Stimulated activated CD4-positive, alpha-beta T cell treated with anti-CD3 and anti-CD28 coated beads, Interleukin-1b, Interleukin-23, amount 100 ng/mL, for 1 hour (primary cell): ENCODE results near the gene PRRT1B.
"Not testable (repeated sequence)": the region's sequence is repeated elsewhere in the genome, so short reads cannot be mapped to it uniquely, and the experiment has no call there.

ENCODE experiments used
- DNase-seq, 2 donors: peaks; one replicate each; pipeline ENCODE4 v3.0.0-alpha.2; 2020; ENCODE audit warnings: low read depth in 2 of 2

PRRT1B gene

DNA sequence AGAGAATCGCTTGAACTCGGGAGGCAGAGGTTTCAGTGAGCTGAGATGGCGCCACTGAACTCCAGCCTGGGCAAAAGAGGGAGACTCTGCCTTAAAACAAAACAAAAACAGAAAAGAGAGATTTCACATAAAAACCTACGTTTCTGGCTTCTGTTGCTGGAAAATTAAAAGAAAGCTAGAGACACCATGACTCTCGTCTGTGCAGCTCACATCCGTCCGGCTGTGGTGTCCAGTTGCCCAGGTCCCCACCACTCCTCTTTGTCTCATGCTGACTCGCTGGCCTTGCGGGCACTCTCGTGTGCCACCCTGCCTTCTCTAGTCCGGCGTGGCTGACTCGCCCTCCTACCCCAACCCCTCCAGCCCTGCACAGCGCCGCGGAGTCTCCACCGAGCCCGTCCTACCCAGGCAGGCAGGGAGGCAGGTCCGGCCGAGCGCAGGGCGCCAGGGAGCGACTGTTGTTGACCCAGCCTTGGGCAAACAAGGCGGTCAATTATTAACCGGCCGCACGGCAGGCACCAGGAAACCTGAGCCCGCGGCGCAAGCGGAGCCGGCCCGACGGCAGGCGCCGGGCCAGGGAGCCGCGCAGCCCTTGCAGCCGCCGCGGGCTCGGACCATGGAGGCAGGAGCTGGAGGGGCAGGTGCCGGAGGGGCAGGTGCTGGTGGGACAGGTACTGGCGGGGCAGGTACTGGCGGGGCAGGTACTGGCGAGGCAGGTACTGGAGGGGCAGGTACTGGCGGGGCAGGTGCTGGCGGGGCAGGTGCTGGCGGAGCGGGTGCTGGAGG lies at the start of gene PRRT1B:
TSS of gene PRRT1B (plus strand) at position 521 of the 783 bp plus-strand sequence. CDS start at position 614, 93 bp downstream.
- DNase-seq = no peak

DNA sequence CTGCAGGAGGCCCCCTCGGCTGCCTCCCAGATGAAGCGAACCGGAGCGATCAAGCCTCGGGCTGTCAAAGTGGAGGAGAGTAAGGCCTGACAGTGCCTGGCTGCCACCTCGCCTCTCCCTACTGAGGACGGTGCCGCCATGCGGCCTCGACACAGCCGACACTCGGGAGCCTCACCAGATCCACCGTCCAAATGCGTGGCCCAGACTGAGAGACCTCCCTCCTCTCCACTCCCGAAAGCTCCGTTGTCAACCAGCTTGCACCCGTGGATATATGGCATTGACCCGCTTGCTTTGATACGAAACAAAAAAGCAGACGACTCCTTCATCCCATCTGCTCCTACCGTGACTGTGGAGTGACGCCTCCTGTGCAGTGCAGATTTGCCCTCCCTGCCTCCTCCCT lies 49.5 kb upstream of the PRRT1B start:
- DNase-seq = no peak

DNA sequence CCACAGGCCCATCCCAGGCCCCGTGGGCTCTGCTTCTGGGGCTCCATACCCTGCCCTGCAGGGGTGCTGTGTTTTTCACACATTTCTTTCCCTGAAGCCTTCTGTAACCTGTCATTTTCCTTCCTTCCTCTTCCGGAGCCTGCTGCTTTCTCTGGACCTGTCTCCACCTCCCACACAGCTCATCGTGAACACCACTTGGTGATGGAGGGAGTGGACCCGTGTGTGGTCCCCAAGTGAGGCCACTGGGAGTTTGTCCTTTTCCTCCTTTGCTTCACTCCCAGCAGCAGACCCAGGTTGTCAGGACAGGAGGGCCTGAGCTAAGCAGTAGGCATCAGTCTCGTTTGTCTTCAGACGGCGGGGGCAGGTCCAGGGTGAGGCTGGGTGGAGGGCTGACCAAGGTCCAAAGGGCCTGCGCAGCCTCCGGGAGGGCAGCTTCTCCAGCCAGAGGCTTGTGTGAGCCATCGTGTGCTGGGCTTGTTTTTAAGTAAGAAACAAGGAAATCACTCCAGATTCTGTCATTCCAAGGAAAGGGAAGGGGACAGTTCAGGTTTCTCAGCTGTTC lies 48.4 kb upstream of the PRRT1B start:
- DNase-seq = no peak

DNA sequence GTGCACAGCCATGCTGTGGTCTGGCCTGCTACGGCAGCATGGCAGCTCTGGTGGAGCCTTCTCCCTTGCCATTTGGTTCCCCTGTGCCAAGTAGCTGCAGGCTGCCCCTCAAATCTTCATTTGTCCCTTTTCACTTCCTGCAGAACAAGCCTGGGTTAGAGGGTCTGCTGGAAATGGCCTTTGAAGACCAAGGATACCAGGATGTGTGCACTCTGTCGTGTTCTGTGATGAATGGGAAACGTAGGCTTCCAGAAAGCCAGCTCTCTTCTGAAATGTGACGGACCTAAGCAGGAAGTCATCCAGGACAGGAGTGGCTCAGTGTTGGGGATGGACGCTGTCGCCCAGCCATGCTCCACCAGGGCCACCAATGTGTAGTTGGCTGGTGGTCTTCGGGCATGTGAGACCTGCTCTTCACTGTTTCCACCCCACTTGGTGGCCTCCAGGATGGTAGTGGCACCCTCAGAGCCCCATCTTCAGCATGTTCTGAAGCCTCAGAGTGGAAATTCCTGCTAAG lies 46.0 kb upstream of the PRRT1B start:
- DNase-seq = no peak

DNA sequence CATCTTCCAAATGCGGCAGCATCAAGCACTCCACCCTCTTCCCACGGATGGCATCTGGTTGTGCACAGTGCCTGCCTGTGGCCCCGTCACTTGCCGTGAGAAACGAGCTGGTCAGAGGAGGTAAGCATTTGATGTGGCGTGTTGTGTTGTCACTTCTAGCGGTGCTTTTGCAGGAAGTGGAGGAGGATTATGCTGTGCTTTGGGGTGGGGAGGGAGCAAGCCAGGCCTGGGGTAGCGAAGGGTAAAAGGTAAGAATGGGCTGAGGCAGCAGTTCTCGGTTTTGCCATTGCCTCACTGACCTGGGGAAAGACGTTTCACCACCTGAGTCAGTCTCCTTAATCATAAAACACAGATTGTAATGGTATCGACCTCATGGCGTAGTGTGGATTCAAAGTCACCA lies 44.9 kb upstream of the PRRT1B start:
- DNase-seq = peak in 1 of 2 donors; percentile 34

DNA sequence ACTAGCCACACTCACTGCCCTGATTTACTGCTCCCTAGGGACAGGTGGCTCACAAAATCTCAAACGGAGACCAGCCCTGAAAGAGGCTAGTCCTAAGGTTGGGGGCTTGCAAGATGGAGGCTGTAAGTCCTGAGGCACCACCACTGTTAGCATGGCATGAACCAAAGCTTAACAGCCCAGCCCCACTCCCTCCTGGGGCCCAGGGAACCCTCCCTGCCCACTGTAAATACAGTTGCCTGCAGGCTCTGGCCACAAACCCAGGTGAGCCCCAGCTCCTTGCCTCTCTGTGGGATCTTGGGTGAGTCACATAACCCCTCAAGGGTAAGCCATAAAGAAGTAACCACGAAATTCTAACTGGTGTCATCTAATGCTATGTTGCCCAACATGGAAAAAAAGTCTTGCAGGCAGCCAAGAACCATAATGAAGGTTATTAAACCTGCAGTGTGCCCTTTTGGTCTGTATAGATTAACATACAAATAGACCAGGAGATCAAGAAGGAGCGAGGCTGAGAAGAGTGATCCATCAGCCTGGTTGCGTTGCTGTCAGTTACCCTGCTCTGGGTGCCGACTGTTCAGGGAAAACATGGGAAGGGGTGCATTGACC lies 44.3 kb upstream of the PRRT1B start:
- DNase-seq = no peak

DNA sequence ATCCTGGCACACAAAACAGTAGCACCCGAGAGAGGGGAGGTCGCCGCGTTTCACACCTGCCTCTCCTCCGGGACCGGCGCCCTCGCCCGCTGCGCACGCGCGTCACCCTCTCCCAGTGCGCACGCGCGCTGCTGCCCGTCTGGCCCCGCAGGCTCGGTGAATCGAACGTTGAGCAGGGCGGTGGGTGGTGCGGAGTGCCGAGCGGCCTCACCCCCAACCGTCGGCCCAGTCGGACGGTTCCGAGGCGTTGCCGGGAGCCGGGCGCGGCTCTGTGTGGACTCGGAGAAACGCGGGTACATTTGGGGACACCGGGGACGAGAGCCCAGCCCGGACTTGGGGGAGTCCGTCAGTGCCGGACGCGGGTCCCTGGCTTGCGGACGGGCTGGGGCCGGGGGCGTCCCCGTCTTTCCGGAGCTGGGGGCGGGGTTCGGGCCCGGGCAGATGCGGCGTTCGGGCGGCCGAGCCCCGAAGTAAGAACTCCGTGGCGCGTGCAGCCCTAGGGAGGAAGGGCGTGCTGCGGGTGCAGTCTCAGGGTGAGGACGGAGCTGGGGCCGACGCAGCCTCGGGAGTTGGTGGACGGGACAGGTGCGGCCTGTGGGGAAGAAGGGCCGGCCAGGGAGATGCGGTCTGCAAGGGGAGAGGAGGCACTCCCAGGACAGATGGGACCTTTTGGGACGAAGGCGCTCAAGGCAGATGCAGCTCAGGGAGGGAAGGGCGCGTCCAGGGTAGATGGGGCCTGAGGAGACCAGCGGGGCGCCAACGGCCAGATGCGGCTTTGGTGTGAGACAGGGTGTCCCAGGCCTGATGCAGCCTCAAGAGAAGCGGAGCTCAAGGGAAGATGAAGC lies 42.3 kb upstream of the PRRT1B start, which contains the start of gene POMT1:
TSS of gene POMT1 (plus strand) at position 138 of the 845 bp plus-strand sequence. CDS start 1,301 bp downstream, outside the sequence.
- peak; percentile 78 to 79 for DNase-seq

DNA sequence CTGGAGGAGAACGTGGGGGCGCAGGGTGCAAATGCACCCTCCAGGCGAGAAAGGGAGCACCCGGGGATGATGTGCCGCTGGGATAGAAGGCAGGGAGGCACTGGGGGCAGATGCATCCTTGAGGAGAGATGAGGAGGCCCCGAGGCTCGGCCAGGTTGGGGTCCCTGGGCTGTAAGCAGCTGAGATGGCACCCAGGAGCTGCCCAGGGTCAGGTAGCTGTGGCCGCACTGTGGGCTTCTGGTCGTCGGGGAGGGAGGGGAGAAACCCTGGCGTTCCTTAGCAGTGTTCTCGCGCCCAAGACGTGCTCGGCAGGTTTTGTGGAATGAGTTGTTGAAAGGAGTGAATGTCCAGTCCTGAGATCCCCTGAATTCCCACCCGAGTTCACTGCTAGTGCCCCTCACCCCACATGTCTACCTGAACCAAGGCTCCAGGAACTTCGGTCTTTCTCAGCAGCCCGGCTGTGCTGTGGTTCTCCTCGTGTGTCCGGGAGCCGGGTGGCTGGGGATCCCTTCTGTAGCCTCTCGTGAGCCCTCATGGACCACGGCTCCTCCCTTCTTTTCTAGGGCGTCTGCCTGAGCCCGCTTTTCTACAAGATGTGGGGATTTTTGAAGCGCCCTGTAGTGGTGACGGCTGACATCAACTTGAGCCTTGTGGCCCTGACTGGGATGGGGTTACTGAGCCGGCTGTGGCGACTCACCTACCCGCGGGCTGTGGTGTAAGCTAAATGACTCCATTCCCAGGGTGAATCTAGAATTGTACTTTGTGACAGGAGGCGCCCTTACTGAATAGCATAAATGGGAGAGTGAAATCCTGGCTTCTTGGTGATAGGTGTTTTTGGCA lies 41.5 kb upstream of the PRRT1B start:
- no peak for DNase-seq

DNA sequence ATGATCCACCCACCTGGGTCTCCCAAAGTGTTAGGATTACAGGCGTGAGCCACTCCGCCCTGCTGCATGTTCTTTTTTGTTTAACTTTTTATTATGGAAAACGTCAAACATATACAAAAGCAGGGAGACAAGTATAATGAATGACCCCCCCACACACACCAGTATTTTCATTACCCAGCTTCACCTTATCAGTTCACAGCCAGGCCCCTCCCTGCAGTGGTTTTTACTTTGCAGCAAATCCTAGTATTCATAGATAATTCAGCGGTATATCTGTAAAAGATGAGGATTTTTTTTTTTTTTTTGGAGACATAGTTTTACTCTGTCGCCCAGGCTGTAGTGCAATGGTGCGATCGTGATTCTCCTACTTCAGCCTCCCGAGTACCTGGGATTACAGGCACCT lies 40.3 kb upstream of the PRRT1B start:
- DNase-seq = no peak

DNA sequence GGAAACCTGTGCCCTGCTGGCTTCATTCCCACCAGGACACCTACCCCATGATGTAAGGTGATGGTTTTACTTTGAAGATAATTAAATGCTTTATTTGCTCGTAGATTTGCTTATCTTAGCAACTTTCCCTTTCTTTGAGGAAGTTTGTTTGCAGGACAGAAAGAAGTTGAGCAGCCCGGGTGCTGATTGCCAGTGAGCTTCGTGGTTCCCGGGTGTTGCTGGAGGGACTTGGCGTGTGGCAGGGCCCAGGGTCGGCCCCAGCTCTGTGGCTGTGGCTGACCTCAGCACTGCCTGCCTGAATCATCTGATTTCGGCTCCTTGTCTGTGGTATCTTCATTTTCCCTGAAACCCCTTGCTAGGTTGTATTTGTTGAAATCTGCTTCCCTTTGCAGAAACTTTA lies 33.9 kb upstream of the PRRT1B start:
- DNase-seq = no peak

DNA sequence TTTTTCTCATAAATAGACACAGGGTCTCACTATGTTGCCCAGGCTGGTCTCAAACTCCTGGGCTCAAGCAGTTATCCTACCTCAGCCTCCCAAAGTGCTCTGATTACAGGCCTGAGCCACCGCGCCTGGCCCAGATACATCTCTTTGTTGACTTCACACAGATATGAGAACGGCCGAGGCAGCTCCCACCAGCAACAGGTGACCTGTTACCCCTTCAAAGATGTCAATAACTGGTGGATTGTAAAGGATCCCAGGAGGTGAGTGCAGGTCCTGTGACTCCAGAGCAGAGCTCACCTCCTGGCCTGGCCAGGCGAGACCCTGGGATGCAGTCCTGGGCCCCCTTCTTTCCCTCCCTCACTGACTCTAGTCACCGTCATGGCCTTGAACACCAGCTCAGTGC lies 33.4 kb upstream of the PRRT1B start:
- no peak for DNase-seq

DNA sequence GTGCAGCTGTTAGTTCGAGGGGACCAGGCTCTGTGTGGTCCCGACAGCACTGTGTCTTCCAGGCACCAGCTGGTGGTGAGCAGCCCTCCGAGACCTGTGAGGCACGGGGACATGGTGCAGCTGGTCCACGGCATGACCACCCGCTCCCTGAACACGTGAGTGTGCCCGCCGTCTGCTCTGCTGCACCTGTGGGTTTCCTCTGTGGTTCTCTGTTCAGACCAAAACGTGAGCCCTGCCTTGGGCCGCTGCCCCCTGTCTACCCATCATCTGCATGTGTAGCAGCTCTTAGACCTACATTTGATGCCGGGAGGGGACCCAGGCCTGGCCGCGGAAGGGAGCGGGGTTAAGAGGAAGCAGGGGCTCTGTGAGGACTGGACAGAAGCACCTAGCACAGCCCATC lies 32.1 kb upstream of the PRRT1B start:
- no peak for DNase-seq

DNA sequence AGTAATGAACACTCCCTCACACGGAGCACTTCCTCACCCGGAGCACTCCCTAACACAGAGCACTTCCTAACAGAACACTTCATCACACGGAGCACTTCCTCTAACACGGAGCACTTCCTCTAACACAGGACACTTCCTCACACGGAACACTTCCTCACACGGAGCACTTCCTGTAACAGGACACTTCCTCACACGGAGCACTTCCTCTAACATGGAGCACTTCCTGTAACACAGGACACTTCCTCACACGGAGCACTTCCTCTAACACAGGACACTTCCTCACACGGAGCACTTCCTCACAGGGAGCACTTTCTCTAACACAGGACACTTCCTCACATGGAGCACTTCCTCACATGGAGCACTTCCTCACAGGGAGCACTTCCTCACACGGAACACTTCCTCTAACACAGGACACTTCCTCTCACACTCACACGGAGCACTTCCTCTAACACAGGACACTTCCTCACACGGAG lies 29.7 kb upstream of the PRRT1B start:
- not testable (repeated sequence) for DNase-seq

DNA sequence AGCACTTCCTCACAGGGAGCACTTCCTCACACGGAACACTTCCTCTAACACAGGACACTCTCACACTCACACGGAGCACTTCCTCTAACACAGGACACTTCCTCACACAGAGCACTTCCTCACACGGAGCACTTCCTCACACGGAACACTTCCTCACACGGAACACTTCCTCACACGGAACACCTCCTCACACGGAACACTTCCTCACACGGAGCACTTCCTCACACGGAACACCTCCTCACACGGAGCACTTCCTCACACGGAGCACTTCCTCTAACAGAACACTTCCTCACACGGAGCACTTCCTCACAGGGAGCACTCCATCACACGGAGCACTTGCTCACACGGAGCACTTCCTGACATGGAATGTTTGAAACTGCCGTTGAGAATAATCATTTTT lies 29.2 kb upstream of the PRRT1B start:
- DNase-seq = no peak

DNA sequence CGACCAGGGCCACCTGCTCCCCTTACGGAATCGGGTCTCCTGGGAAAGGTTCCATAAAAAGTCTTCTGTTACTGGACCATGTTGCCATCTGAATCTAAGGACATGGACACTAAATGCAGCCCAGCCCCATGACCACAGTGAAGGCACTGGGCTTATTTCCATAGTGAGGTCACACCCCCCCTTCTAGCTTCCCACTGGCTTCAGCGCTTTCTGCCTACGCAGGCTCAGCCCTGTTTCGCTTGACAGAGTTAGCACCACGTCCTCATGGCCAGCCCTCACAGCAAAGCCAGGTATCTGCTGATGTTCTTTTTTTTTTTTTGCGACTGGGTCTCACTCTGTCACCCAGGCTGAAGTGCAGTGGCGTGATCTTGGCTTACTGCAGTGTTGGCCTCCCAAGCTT lies 28.4 kb upstream of the PRRT1B start:
- no peak for DNase-seq

DNA sequence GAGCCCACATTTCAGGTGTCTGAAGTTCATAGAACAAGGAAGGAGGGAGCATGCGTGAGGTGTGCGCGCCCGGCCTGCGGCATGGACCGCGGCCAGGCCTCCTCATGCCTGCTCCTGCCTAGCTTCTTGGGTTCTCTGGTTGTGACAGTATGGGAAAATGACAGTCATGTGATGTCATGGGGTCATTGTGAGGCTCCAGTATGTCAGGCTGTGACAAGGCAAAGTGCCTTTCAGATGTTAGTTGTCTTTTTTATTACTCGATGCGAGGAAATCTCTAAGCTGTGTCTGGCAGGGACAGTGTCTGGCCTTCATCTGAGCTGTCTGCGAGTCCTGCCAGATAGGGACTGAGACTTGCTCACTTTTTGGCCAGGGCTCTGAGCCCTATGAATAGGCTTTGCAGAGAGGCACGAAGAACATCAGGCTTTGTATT lies 27.5 kb upstream of the PRRT1B start:
- DNase-seq = no peak

DNA sequence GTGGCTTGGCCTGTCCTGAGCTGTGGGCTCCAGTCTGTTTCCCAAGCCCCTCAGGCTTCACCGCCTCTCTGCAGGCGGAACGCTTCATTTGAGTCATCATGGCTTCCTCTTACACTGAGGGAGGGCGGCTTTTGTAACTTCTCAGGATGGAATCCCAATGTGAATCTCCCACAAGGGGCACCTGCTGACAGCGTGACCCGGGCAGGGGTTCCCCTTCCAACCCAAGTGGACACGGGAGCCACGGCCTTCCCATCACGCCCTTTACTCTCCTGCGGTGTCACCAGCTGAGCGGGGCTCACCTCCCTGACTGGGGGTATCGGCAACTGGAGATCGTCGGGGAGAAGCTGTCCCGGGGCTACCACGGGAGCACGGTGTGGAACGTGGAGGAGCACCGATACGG lies 26.8 kb upstream of the PRRT1B start:
- DNase-seq = no peak

DNA sequence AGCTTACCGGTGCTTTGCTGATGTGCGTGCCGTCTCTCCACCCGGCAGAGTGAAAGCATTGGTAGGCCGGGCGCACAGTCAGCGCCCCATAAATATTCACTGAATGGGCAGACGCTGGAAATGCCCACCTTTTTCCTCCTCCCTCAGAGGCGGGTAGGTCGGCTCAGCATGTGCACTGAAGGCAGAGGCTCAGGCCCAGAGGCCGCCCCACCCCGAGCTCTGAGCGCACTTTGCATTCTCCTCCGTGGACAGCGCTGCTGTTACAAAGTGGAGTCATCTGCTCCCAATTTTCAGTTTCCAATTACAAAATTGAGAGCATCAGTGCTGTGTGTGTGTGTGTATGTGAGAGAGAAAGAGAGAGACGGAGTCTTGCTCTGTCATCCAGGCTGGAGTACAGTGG lies 24.8 kb upstream of the PRRT1B start:
- DNase-seq = no peak

DNA sequence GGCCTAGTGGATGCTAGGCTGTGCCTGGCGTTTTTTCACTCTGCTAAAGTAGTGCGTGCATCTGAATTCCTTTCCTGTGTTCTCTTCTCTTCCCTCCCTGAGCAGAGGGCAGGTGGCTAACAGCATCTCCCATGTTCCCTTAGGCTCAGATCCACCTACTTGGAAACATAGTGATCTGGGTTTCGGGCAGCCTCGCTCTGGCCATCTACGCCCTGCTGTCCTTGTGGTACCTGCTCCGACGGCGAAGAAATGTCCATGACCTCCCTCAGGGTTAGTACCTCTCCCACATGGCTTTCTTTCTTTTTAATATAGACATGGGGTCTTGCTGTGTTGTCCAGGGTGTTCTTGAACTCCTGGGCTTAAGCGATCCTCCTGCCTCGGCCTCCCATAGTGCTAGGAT lies 24.1 kb upstream of the PRRT1B start:
- no peak for DNase-seq

DNA sequence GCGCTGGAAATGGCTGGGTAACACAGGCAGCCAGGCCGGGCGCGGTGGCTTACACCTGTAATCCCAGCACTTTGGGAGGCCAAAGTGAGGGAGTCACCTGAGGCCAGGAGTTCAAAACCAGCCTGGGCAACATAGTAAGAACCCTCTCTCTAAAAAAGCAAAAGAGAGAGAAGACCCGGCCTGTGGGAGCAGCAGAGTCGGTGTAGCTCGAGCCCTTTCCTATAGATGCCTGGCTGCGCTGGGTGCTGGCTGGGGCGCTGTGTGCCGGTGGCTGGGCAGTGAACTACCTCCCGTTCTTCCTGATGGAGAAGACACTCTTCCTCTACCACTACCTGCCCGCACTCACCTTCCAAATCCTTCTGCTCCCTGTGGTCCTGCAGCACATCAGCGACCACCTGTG lies 23.5 kb upstream of the PRRT1B start:
- no peak for DNase-seq
